ENCODE data around the gene NEK2.
A peak's percentile ranks its signal among the peaks of the same experiment; 100 is the strongest.
"Not testable (repeated sequence)": the region's sequence is repeated elsewhere in the genome, so short reads cannot be mapped to it uniquely, and the experiment has no call there.

Gene NEK2

GRCh38 chr1:211695135-211695816, 19.9 kb upstream of the NEK2 start:
- no peak for DNase-seq (ENCODE audit: low spot score)

GRCh38 chr1:211693911-211694310, 18.5 kb upstream of the NEK2 start:
- DNase-seq (ENCODE audit: low spot score) = not testable (repeated sequence)

- no peak for DNase-seq (ENCODE audit: low spot score)
These were observed 13.0 kb upstream of the NEK2 start for GRCh38 chr1:211688421-211688820.

GRCh38 chr1:211687462-211688215, 12.2 kb upstream of the NEK2 start:
- no peak for DNase-seq (ENCODE audit: low spot score)

GRCh38 chr1:211685823-211686222, 10.4 kb upstream of the NEK2 start:
- no peak for DNase-seq (ENCODE audit: low spot score)

GRCh38 chr1:211684791-211685190, 9.4 kb upstream of the NEK2 start:
- DNase-seq (ENCODE audit: low spot score) = no peak

- DNase-seq (ENCODE audit: low spot score) = no peak
These were observed 8.9 kb upstream of the NEK2 start for GRCh38 chr1:211684331-211684730.

GRCh38 chr1:211683396-211684297, 8.2 kb upstream of the NEK2 start:
- DNase-seq (ENCODE audit: low spot score) = no peak

GRCh38 chr1:211682186-211682585, 6.8 kb upstream of the NEK2 start:
- not testable (repeated sequence) for DNase-seq (ENCODE audit: low spot score)

- peak; percentile 90 for DNase-seq (ENCODE audit: low spot score)
These were observed 5.4 kb upstream of the NEK2 start for GRCh38 chr1:211680752-211681327.

GRCh38 chr1:211677659-211678058, 2.2 kb upstream of the NEK2 start:
- DNase-seq (ENCODE audit: low spot score) = no peak

- no peak for DNase-seq (ENCODE audit: low spot score)
These were observed 1.3 kb upstream of the NEK2 start for GRCh38 chr1:211676761-211677160.

GRCh38 chr1:211676106-211676583, 724 bp upstream of the NEK2 start:
- DNase-seq (ENCODE audit: low spot score) = no peak

GRCh38 chr1:211667065-211667617, 8.3 kb downstream of the NEK2 start:
- no peak for DNase-seq (ENCODE audit: low spot score)

GRCh38 chr1:211660718-211661222, 14.7 kb downstream of the NEK2 start:
- no peak for DNase-seq (ENCODE audit: low spot score)

- no peak for DNase-seq (ENCODE audit: low spot score)
These were observed 18.7 kb downstream of the NEK2 start for GRCh38 chr1:211656728-211657127.

- peak; percentile 84 for DNase-seq (ENCODE audit: low spot score)
These were observed 20.3 kb downstream of the NEK2 start for GRCh38 chr1:211654838-211655787.

GRCh38 chr1:211653959-211654496, 21.4 kb downstream of the NEK2 start:
- peak; percentile 17 for DNase-seq (ENCODE audit: low spot score)

- peak; percentile 9 for DNase-seq (ENCODE audit: low spot score)
These were observed 22.1 kb downstream of the NEK2 start for GRCh38 chr1:211653293-211653692.

GRCh38 chr1:211652371-211652770, 23.1 kb downstream of the NEK2 start:
- no peak for DNase-seq (ENCODE audit: low spot score)
